Measurements from ENCODE around the gene FGD5. TPM values are rescaled to one million over a fixed set of nuclear protein-coding genes. Genes with fewer than 3 reads are reported as not detected.

The FGD5 gene
- polyA plus RNA-seq, 1 of the 3 experiments (the other 2 are of a cell fraction): not detected

DNA sequence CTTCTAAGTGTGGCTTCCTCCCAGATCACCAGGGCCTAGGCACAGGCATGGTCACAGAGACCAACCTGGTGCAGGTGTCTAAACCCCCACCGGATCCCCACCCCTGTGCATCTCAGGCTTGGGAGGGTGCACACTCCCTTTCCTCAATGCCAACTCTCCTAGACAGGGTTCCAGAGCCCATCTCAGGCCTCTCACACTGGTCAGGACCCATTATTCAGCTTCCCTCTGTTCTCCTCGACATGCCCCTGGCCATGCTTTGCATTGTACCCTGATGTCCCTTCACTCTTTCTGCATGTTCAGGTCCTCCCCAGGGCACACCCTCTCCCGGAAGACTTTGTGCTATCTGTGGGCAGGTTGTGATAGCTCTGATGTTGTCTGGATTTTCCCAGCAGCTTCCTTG, 23.5 kb downstream of the FGD5 start:
- no peaks in the 10 kb centered on the region for H3K79me2 ChIP-seq (ENCODE audit: insufficient read depth)
- DNase-seq: no peak
- H3K4me1 ChIP-seq (ENCODE audit: control insufficient read depth in 1 of 2, insufficient read depth in 2 of 2, low read depth in 1 of 2, low read length in 1 of 2): peaks cover 0 to 30% of the 10 kb centered on the region in 2 experiments; a peak in 1 of 4 replicates
- no peaks in the 10 kb centered on the region for H3F3A ChIP-seq (replicated peaks; ENCODE audit: insufficient read depth)
- H3K4me3 ChIP-seq (ENCODE audit: low read depth in 2 of 2, low read length in 1 of 2): no peak overlapping the region
- H3K4me2 ChIP-seq: no peak overlapping the region
- no peaks in the 10 kb centered on the region; the same call in 1 of the 2 replicates for H3K27me3 ChIP-seq (ENCODE audit: insufficient read depth)
- no peaks in the 10 kb centered on the region for H3K36me3 ChIP-seq (replicated peaks in 1 of 2; ENCODE audit: control insufficient read depth in 1 of 2, insufficient read depth in 2 of 2, low read length in 1 of 2)
- ChIA-PET CTCF (interaction anchor here (1.0 to 1.3 kb wide), 2 partner anchors 16 to 79 kb away, joined by 3 to 4 read pairs; no protein-coding TSS in a partner anchor), POLR2A (no interaction called here)
- H3K27ac ChIP-seq (ENCODE audit: low read depth in 2 of 2, low read length in 1 of 2): no peak overlapping the region
- H3K9ac ChIP-seq: no peak overlapping the region
- TF ChIP-seq, protein P1, sequence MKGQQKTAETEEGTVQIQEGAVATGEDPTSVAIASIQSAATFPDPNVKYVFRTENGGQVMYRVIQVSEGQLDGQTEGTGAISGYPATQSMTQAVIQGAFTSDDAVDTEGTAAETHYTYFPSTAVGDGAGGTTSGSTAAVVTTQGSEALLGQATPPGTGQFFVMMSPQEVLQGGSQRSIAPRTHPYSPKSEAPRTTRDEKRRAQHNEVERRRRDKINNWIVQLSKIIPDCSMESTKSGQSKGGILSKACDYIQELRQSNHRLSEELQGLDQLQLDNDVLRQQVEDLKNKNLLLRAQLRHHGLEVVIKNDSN (IDR thresholded peaks at IDR 0.05; ENCODE audit: borderline replicate concordance, low read depth): no peak
- TF ChIP-seq EP300 (IDR thresholded peaks at IDR 0.05; ENCODE audit: borderline replicate concordance in 1 of 2, low read depth in 1 of 2, low read length in 1 of 2) (no peak), FOXJ3 (CRISPR knock-in tag; IDR thresholded peaks at IDR 0.05) (no peak), MAX (IDR thresholded peaks at IDR 0.05; ENCODE audit: low read depth) (no peak), RXRA (IDR thresholded peaks at IDR 0.05; ENCODE audit: borderline replicate concordance, low read depth) (no peak), POLR2AphosphoS5 (IDR thresholded peaks at IDR 0.05; ENCODE audit: low read depth, low read length) (no peak), PBX3 (IDR thresholded peaks at IDR 0.05) (no peak), RAD21 (IDR thresholded peaks at IDR 0.05; ENCODE audit: low read length) (no peak)
- H4K20me1 ChIP-seq (ENCODE audit: insufficient read depth): no peaks in the 10 kb centered on the region
- H3K9me2 ChIP-seq: no peaks in the 10 kb centered on the region
- no peak overlapping the region for H2AFZ ChIP-seq (ENCODE audit: low read depth)
- 61% methylated on average over 3 of the region's 3 CpGs for whole genome bisulfite sequencing (ENCODE audit: low lambda C conversion rate)
- no peaks in the 10 kb centered on the region for H3K9me3 ChIP-seq

DNA sequence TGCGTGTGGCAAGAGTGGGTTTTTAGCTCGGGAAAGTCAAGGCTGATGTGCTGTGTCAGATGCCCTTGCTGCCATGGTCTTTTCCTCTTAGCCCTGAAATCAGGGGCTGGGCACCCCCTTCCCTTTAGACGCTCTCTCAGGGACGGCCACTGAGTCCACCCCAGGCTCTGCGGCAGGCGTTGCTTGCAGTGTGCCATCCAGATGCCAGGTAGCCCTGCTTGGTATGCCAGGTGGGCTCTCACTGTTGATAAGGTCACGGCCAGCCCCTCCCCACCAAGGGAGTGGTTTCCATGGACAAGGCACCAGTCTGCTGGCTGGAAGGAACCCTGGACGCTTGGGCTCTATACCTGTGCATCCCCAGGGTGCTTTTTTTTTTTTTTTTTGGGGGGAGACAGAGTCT, 24.6 kb downstream of the FGD5 start:
- H3K4me1 ChIP-seq (ENCODE audit: control insufficient read depth in 1 of 2, insufficient read depth in 2 of 2, low read depth in 1 of 2, low read length in 1 of 2): peaks cover 0 to 28% of the 10 kb centered on the region in 2 experiments; a peak in 1 of 4 replicates
- DNase-seq: no peak
- TF ChIP-seq MEF2A (IDR thresholded peaks at IDR 0.05; ENCODE audit: borderline replicate concordance, low read depth): no peak
- TF ChIP-seq, protein P2, sequence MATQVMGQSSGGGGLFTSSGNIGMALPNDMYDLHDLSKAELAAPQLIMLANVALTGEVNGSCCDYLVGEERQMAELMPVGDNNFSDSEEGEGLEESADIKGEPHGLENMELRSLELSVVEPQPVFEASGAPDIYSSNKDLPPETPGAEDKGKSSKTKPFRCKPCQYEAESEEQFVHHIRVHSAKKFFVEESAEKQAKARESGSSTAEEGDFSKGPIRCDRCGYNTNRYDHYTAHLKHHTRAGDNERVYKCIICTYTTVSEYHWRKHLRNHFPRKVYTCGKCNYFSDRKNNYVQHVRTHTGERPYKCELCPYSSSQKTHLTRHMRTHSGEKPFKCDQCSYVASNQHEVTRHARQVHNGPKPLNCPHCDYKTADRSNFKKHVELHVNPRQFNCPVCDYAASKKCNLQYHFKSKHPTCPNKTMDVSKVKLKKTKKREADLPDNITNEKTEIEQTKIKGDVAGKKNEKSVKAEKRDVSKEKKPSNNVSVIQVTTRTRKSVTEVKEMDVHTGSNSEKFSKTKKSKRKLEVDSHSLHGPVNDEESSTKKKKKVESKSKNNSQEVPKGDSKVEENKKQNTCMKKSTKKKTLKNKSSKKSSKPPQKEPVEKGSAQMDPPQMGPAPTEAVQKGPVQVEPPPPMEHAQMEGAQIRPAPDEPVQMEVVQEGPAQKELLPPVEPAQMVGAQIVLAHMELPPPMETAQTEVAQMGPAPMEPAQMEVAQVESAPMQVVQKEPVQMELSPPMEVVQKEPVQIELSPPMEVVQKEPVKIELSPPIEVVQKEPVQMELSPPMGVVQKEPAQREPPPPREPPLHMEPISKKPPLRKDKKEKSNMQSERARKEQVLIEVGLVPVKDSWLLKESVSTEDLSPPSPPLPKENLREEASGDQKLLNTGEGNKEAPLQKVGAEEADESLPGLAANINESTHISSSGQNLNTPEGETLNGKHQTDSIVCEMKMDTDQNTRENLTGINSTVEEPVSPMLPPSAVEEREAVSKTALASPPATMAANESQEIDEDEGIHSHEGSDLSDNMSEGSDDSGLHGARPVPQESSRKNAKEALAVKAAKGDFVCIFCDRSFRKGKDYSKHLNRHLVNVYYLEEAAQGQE (IDR thresholded peaks at IDR 0.05; ENCODE audit: low read depth, low read length): no peak
- TF ChIP-seq MXI1 (IDR thresholded peaks at IDR 0.05; ENCODE audit: low read depth, low read length): no peak
- TF ChIP-seq PBX3 (IDR thresholded peaks at IDR 0.05): no peak
- TF ChIP-seq POLR2AphosphoS5 (IDR thresholded peaks at IDR 0.05; ENCODE audit: low read depth, low read length): no peak
- no peak for TF ChIP-seq TEAD4 (IDR thresholded peaks at IDR 0.05; ENCODE audit: borderline replicate concordance, insufficient read depth)
- no peak for TF ChIP-seq NFIC (IDR thresholded peaks at IDR 0.05; ENCODE audit: borderline replicate concordance)
- ChIA-PET POLR2A (no interaction called here), CTCF (interaction anchor here (0.6 to 1.3 kb wide), 4 partner anchors 11 to 78 kb away, joined by 3 to 4 read pairs (median 4); no protein-coding TSS in a partner anchor)
- H2AFZ ChIP-seq (ENCODE audit: low read depth): no peak overlapping the region
- no peak overlapping the region for H3K4me2 ChIP-seq
- 49% methylated on average over 6 of the region's 8 CpGs for WGBS (ENCODE audit: low lambda C conversion rate)
- H3K9me3 ChIP-seq: no peaks in the 10 kb centered on the region
- no peaks in the 10 kb centered on the region for H3K36me3 ChIP-seq (replicated peaks in 1 of 2; ENCODE audit: control insufficient read depth in 1 of 2, insufficient read depth in 2 of 2, low read length in 1 of 2)
- H3K9ac ChIP-seq: no peak overlapping the region
- H3K9me2 ChIP-seq: no peaks in the 10 kb centered on the region
- no peaks in the 10 kb centered on the region for H4K20me1 ChIP-seq (ENCODE audit: insufficient read depth)
- no peaks in the 10 kb centered on the region for H3K79me2 ChIP-seq (ENCODE audit: insufficient read depth)
- H3K27me3 ChIP-seq (ENCODE audit: insufficient read depth): no peaks in the 10 kb centered on the region; the same call in 1 of the 2 replicates
- no peaks in the 10 kb centered on the region for H3F3A ChIP-seq (replicated peaks; ENCODE audit: insufficient read depth)
- no peak overlapping the region for H3K4me3 ChIP-seq (ENCODE audit: low read depth in 2 of 2, low read length in 1 of 2)
- H3K27ac ChIP-seq (ENCODE audit: low read depth in 2 of 2, low read length in 1 of 2): no peak overlapping the region

Measured in SK-N-SH (cell line).